Loucy (cell line): ENCODE results near the gene KCNQ5.

Experiments
- H2AFZ ChIP-seq: fragments of 200-600 bp; sonication (generic); 2 replicates; pipeline ENCODE4 v1.6.0; 2016; ENCODE audit warnings: antibody characterized with exemption, mild to moderate bottlenecking, low read length, moderate library complexity
- H3F3A ChIP-seq: fragments of 200-600 bp; 2 replicates; pipeline ENCODE4 v1.6.0; 2016; ENCODE audit warnings: antibody characterized with exemption, low read depth, mild to moderate bottlenecking
- H3K27me3 ChIP-seq: fragments of 200-600 bp; sonication (generic); 2 replicates; pipeline ENCODE4 v1.6.1; 2014; ENCODE audit warnings: low read length, mild to moderate bottlenecking; ENCODE audit not compliant: insufficient read depth, poor library complexity, severe bottlenecking
- H3K36me3 ChIP-seq: fragments of 200-600 bp; sonication (generic); 2 replicates; pipeline ENCODE4 v1.6.1; 2016; ENCODE audit warnings: low read length; ENCODE audit not compliant: insufficient read depth
- H3K4me1 ChIP-seq: fragments of 200-600 bp; sonication (generic); 2 replicates; pipeline ENCODE4 v1.5.1; 2014; ENCODE audit warnings: low read length, mild to moderate bottlenecking; ENCODE audit not compliant: insufficient read depth, poor library complexity, severe bottlenecking
- H3K4me2 ChIP-seq: fragments of 200-600 bp; sonication (generic); 2 replicates; pipeline ENCODE4 v1.6.0; 2014; ENCODE audit warnings: antibody characterized with exemption, low read length, low read depth, mild to moderate bottlenecking; ENCODE audit not compliant: poor library complexity, severe bottlenecking
- H3K4me3 ChIP-seq: fragments of 200-600 bp; sonication (generic); 2 replicates; pipeline ENCODE4 v1.5.1; 2014; ENCODE audit warnings: low read length, mild to moderate bottlenecking, mixed read lengths; ENCODE audit not compliant: poor library complexity, severe bottlenecking
- H3K79me2 ChIP-seq: fragments of 200-600 bp; sonication (generic); 2 replicates; pipeline ENCODE4 v1.6.1; 2014; ENCODE audit warnings: low read length; ENCODE audit not compliant: insufficient read depth
- H3K9ac ChIP-seq: fragments of 200-600 bp; sonication (generic); 2 replicates; pipeline ENCODE4 v1.6.0; 2014; ENCODE audit warnings: mild to moderate bottlenecking, low read depth, low read length, moderate library complexity; ENCODE audit not compliant: poor library complexity, severe bottlenecking
- H3K9me2 ChIP-seq: fragments of 200-600 bp; sonication (generic); replicated peaks from 2 replicates; pipeline ENCODE4 v1.6.1; 2016; ENCODE audit warnings: low read depth, low read length, mixed read lengths
- H3K9me3 ChIP-seq: fragments of 200-600 bp; sonication (generic); 2 replicates; pipeline ENCODE4 v1.6.1; 2014; ENCODE audit warnings: mild to moderate bottlenecking, antibody characterized with exemption, low read length, low read depth; ENCODE audit not compliant: insufficient read depth
- H4K20me1 ChIP-seq: fragments of 200-600 bp; sonication (generic); 2 replicates; pipeline ENCODE4 v1.6.0; 2014; ENCODE audit warnings: antibody characterized with exemption, low read length, mild to moderate bottlenecking; ENCODE audit not compliant: insufficient read depth, poor library complexity, severe bottlenecking
- CTCF ChIP-seq: fragments of 200-600 bp; sonication (generic); conservative IDR thresholded peaks from 2 replicates; pipeline ENCODE4 v1.5.1; 2014; ENCODE audit warnings: mild to moderate bottlenecking, antibody characterized with exemption, low read length
- EZH2phosphoT487 ChIP-seq: fragments of 200-600 bp; IDR thresholded peaks from 2 replicates; pipeline ENCODE4 v1.6.1; 2018; ENCODE audit warnings: antibody characterized with exemption, mild to moderate bottlenecking, moderate library complexity, borderline replicate concordance

KCNQ5 gene

GRCh38 chr6:72947534-72947933, 325.7 kb downstream of the KCNQ5 start:
- H3K9ac ChIP-seq = no peak overlapping the region
- H3K9me3 ChIP-seq = no peaks in the 10 kb centered on the region
- H3K79me2 ChIP-seq = no peaks in the 10 kb centered on the region
- no peaks in the 10 kb centered on the region for H3K27me3 ChIP-seq
- no peaks in the 10 kb centered on the region for H4K20me1 ChIP-seq
- H3K9me2 ChIP-seq = no peaks in the 10 kb centered on the region
- no peaks in the 10 kb centered on the region for H3K36me3 ChIP-seq
- H3K4me3 ChIP-seq = no peak overlapping the region
- no peak overlapping the region for H3K4me2 ChIP-seq
- no peaks in the 10 kb centered on the region for H3F3A ChIP-seq
- no peaks in the 10 kb centered on the region for H3K4me1 ChIP-seq
- H2AFZ ChIP-seq = no peak overlapping the region
- no peak for TF ChIP-seq CTCF
- no peak for TF ChIP-seq EZH2phosphoT487

- Histone ChIP-seq H3K27me3 (no peaks in the 10 kb centered on the region), H3K4me3 (no peak overlapping the region), H3K4me2 (no peak overlapping the region), H3K9me2 (no peaks in the 10 kb centered on the region), H3K36me3 (no peaks in the 10 kb centered on the region), H3K9ac (no peak overlapping the region), H3F3A (no peaks in the 10 kb centered on the region), H2AFZ (no peak overlapping the region), H4K20me1 (no peaks in the 10 kb centered on the region), H3K4me1 (no peaks in the 10 kb centered on the region), H3K79me2 (no peaks in the 10 kb centered on the region), H3K9me3 (no peaks in the 10 kb centered on the region)
- TF ChIP-seq CTCF = no peak
- TF ChIP-seq EZH2phosphoT487 = no peak
These were observed 326.3 kb downstream of the KCNQ5 start for GRCh38 chr6:72948153-72948552.

GRCh38 chr6:72950114-72950860, 328.4 kb downstream of the KCNQ5 start:
- Histone ChIP-seq H3K4me3 (no peak overlapping the region), H3K9me2 (no peaks in the 10 kb centered on the region), H3K9ac (no peak overlapping the region), H3K4me1 (no peaks in the 10 kb centered on the region), H4K20me1 (no peaks in the 10 kb centered on the region), H3K79me2 (no peaks in the 10 kb centered on the region), H2AFZ (no peak overlapping the region), H3K9me3 (no peaks in the 10 kb centered on the region), H3F3A (no peaks in the 10 kb centered on the region), H3K4me2 (no peak overlapping the region), H3K36me3 (no peaks in the 10 kb centered on the region), H3K27me3 (no peaks in the 10 kb centered on the region)
- TF ChIP-seq CTCF = no peak
